Prostate gland (tissue), 2 donors: ENCODE data around the gene DPYSL5.

Experiments
- POLR2AphosphoS5 ChIP-seq: sonication (generic); formaldehyde crosslinking; IDR thresholded peaks from one replicate; pipeline ENCODE4 v1.6.1; 2017; ENCODE audit warnings: antibody characterized with exemption
- TF ChIP-seq, protein P1 (sequence below), 4 experiments: fragments of 200-600 bp in 2 of 4; fragments of 450-650 bp in 2 of 4; sonication (generic) in 2 of 4; IDR thresholded peaks; 1 replicate in 3 of 4; 2 replicates in 1 of 4; pipeline ENCODE4 v1.5.1; 2016 to 2019; ENCODE audit warnings: antibody characterized with exemption in 4 of 4, mild to moderate bottlenecking in 2 of 4, moderate library complexity in 2 of 4

DNA sequence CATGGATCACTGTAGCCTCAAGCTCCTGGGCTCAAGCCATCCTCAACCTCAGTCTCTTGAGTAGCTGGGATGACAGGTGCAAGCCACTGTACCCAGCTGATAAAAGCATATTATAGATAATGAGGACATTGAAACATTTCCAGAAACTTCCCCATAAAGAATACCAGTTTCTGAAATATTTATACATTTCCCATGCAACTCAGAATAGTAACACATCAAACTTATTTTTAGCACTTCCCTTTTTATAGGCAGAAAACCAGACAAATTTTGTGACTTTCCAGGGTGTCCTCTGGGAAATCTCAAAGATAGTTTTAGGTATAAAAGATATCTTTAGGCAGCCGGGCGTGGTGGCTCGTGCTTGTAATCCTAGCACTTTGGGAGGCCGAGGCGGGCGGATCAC is 25.1 kb upstream of the DPYSL5 start:
- TF ChIP-seq, protein P1, sequence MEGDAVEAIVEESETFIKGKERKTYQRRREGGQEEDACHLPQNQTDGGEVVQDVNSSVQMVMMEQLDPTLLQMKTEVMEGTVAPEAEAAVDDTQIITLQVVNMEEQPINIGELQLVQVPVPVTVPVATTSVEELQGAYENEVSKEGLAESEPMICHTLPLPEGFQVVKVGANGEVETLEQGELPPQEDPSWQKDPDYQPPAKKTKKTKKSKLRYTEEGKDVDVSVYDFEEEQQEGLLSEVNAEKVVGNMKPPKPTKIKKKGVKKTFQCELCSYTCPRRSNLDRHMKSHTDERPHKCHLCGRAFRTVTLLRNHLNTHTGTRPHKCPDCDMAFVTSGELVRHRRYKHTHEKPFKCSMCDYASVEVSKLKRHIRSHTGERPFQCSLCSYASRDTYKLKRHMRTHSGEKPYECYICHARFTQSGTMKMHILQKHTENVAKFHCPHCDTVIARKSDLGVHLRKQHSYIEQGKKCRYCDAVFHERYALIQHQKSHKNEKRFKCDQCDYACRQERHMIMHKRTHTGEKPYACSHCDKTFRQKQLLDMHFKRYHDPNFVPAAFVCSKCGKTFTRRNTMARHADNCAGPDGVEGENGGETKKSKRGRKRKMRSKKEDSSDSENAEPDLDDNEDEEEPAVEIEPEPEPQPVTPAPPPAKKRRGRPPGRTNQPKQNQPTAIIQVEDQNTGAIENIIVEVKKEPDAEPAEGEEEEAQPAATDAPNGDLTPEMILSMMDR (IDR thresholded peaks at IDR 0.05), result no peak
- no peak for TF ChIP-seq POLR2AphosphoS5
